ENCODE measurements around the gene SLC47A2. TPM values are rescaled to one million over a fixed set of nuclear protein-coding genes. Genes with fewer than 3 reads are reported as not detected.
A peak's percentile ranks its signal among the peaks of the same experiment; 100 is the strongest.

The SLC47A2 gene
- total RNA-seq, 1 donor from 2014 or later: 0.74 TPM

GRCh38 chr17:19719355-19720209 is 3.2 kb upstream of the SLC47A2 start:
- intact Hi-C loops (cut with DNase I): no loop called here
- Histone ChIP-seq H3K27ac (no peak overlapping the region), H3K4me1 (peaks cover 53% of the 10 kb centered on the region)

GRCh38 chr17:19718613-19719354 is 2.4 kb upstream of the SLC47A2 start:
- Histone ChIP-seq H3K4me3 (no peak overlapping the region), H3K9me3 (no peaks in the 10 kb centered on the region), H3K4me1 (peaks cover 46% of the 10 kb centered on the region), H3K27me3 (no peaks in the 10 kb centered on the region), H3K36me3 (no peaks in the 10 kb centered on the region), H3K27ac (no peak overlapping the region)
- intact Hi-C loops (cut with DNase I): no loop called here
- TF ChIP-seq CTCF (IDR thresholded peaks at IDR 0.05) (no peak), POLR2AphosphoS5 (IDR thresholded peaks at IDR 0.05; ENCODE audit: insufficient read depth in 1 of 2, low read depth in 1 of 2) (no peak), POLR2A (IDR thresholded peaks at IDR 0.05) (no peak)
- peak in 1 of 2 donors; percentile 93 for DNase-seq (ENCODE audit: extremely low spot score in 2 of 2)

More at GRCh38 chr17:19719355-19720209, 3.2 kb upstream of the SLC47A2 start:
- TF ChIP-seq POLR2AphosphoS5 (IDR thresholded peaks at IDR 0.05; ENCODE audit: insufficient read depth in 1 of 2, low read depth in 1 of 2) (peak in 1 of 2 donors; percentile 11), POLR2A (IDR thresholded peaks at IDR 0.05) (no peak)
- H3K27me3 ChIP-seq: no peaks in the 10 kb centered on the region
- no peaks in the 10 kb centered on the region for H3K36me3 ChIP-seq
- DNase-seq (ENCODE audit: extremely low spot score in 2 of 2): peak in 1 of 2 donors; percentile 88
- no peaks in the 10 kb centered on the region for H3K9me3 ChIP-seq
- no peak overlapping the region for H3K4me3 ChIP-seq

- Histone ChIP-seq H3K27ac (no peak overlapping the region), H3K4me1 (peaks cover 46% of the 10 kb centered on the region), H3K4me3 (no peak overlapping the region), H3K36me3 (no peaks in the 10 kb centered on the region), H3K27me3 (no peaks in the 10 kb centered on the region), H3K9me3 (no peaks in the 10 kb centered on the region)
- no peak for TF ChIP-seq POLR2A (IDR thresholded peaks at IDR 0.05)
- no peak for TF ChIP-seq CTCF (IDR thresholded peaks at IDR 0.05)
- no peak for TF ChIP-seq POLR2AphosphoS5 (IDR thresholded peaks at IDR 0.05; ENCODE audit: insufficient read depth in 1 of 2, low read depth in 1 of 2)
- intact Hi-C loops (cut with DNase I): no loop called here
- peak in 1 of 2 donors; percentile 70 for DNase-seq (ENCODE audit: extremely low spot score in 2 of 2)
Observed at GRCh38 chr17:19718041-19718612, 1.7 kb upstream of the SLC47A2 start.

GRCh38 chr17:19717411-19717908 is 1.1 kb upstream of the SLC47A2 start:
- Histone ChIP-seq H3K4me3 (no peak overlapping the region), H3K36me3 (no peaks in the 10 kb centered on the region), H3K4me1 (peaks cover 46% of the 10 kb centered on the region), H3K27ac (no peak overlapping the region), H3K27me3 (no peaks in the 10 kb centered on the region), H3K9me3 (no peaks in the 10 kb centered on the region)
- intact Hi-C loops (cut with DNase I): no loop called here
- DNase-seq (ENCODE audit: extremely low spot score in 2 of 2): peak in 1 of 2 donors; percentile 92
- TF ChIP-seq POLR2A (IDR thresholded peaks at IDR 0.05): no peak

GRCh38 chr17:19717031-19717360 is 612 bp upstream of the SLC47A2 start:
- H3K4me3 ChIP-seq: no peak overlapping the region
- intact Hi-C loops (cut with DNase I): no loop called here
- TF ChIP-seq POLR2A (IDR thresholded peaks at IDR 0.05) (no peak), POLR2AphosphoS5 (IDR thresholded peaks at IDR 0.05; ENCODE audit: insufficient read depth in 1 of 2, low read depth in 1 of 2) (no peak), CTCF (IDR thresholded peaks at IDR 0.05) (no peak)
- no peaks in the 10 kb centered on the region for H3K36me3 ChIP-seq
- H3K27ac ChIP-seq: no peak overlapping the region
- no peaks in the 10 kb centered on the region for H3K27me3 ChIP-seq
- H3K9me3 ChIP-seq: no peaks in the 10 kb centered on the region
- no peak for DNase-seq (ENCODE audit: extremely low spot score in 2 of 2)
- peaks cover 46% of the 10 kb centered on the region for H3K4me1 ChIP-seq

All from vagina (tissue), 2 donors.